MM.1S (cell line): Measurements from ENCODE around the gene CMTM5.

Source experiments
- DNase-seq: peaks from one replicate; pipeline ENCODE4 v3.0.0-alpha.2; 2015
- H2AFZ ChIP-seq: fragments of 300-600 bp; sonication (generic); 2 replicates; pipeline ENCODE4 v1.6.0; 2016; ENCODE audit warnings: antibody characterized with exemption, low read length
- H3F3A ChIP-seq: fragments of 300-600 bp; sonication (generic); 2 replicates; pipeline ENCODE4 v1.6.1; 2016; ENCODE audit warnings: mild to moderate bottlenecking, antibody characterized with exemption, low read length, moderate library complexity, mixed read lengths; ENCODE audit not compliant: insufficient read depth
- H3K27ac ChIP-seq: fragments of 300-600 bp; sonication (generic); 2 replicates; pipeline ENCODE4 v1.5.1; 2016; ENCODE audit warnings: mild to moderate bottlenecking, low read length
- H3K27me3 ChIP-seq: fragments of 300-600 bp; sonication (generic); replicated peaks from 2 replicates; pipeline ENCODE4 v1.6.0; 2016; ENCODE audit warnings: low read length; ENCODE audit not compliant: insufficient read depth
- H3K36me3 ChIP-seq: fragments of 300-600 bp; sonication (generic); replicated peaks from 2 replicates; pipeline ENCODE4 v1.6.1; 2016; ENCODE audit warnings: mild to moderate bottlenecking, low read length, mixed read lengths; ENCODE audit not compliant: insufficient read depth
- H3K4me1 ChIP-seq: fragments of 300-600 bp; sonication (generic); 2 replicates; pipeline ENCODE4 v1.6.1; 2016; ENCODE audit warnings: low read length, mixed read lengths
- H3K4me2 ChIP-seq: fragments of 300-600 bp; sonication (generic); 2 replicates; pipeline ENCODE4 v1.6.0; 2016; ENCODE audit warnings: low read depth, low read length
- H3K4me3 ChIP-seq: fragments of 300-600 bp; sonication (generic); 2 replicates; pipeline ENCODE4 v1.5.1; 2016; ENCODE audit warnings: low read length, mixed read lengths
- H3K79me2 ChIP-seq: fragments of 300-600 bp; sonication (generic); 2 replicates; pipeline ENCODE4 v1.6.1; 2016; ENCODE audit warnings: mixed run types, low read length, mixed read lengths
- H3K9ac ChIP-seq: fragments of 300-600 bp; sonication (generic); 2 replicates; pipeline ENCODE4 v1.6.1; 2016; ENCODE audit warnings: low read length, mixed read lengths
- H3K9me2 ChIP-seq: fragments of 300-600 bp; sonication (generic); replicated peaks from 2 replicates; pipeline ENCODE4 v1.6.1; 2016; ENCODE audit warnings: mild to moderate bottlenecking, low read length, mixed read lengths; ENCODE audit not compliant: insufficient read depth
- H3K9me3 ChIP-seq: fragments of 300-600 bp; sonication (generic); replicated peaks from 2 replicates; pipeline ENCODE4 v1.6.1; 2016; ENCODE audit warnings: mild to moderate bottlenecking, low read length, mixed read lengths; ENCODE audit not compliant: insufficient read depth
- H4K20me1 ChIP-seq: fragments of 300-600 bp; sonication (generic); 2 replicates; pipeline ENCODE4 v1.6.1; 2016; ENCODE audit warnings: mild to moderate bottlenecking, low read length, moderate library complexity, mixed read lengths; ENCODE audit not compliant: insufficient read depth
- CTCF ChIP-seq: fragments of 300-600 bp; sonication (generic); IDR thresholded peaks from 2 replicates; pipeline ENCODE4 v1.5.1; 2016; ENCODE audit warnings: antibody characterized with exemption, low read length, mixed read lengths
- EZH2 ChIP-seq: fragments of 300-600 bp; sonication (generic); optimal IDR thresholded peaks from 2 replicates; pipeline ENCODE3; 2017; ENCODE audit warnings: low read depth, mild to moderate bottlenecking, antibody characterized with exemption, low read length, mixed read lengths
- EZH2phosphoT487 ChIP-seq: fragments of 300-600 bp; sonication (generic); IDR thresholded peaks from 2 replicates; pipeline ENCODE4 v1.6.1; 2018; ENCODE audit warnings: antibody characterized with exemption, low read length

The CMTM5 gene

GRCh38 chr14:23359167-23359626 is 17.6 kb upstream of the CMTM5 start:
- Histone ChIP-seq H3F3A (no peaks in the 10 kb centered on the region), H3K27me3 (peaks cover 4% of the 10 kb centered on the region)

DNA sequence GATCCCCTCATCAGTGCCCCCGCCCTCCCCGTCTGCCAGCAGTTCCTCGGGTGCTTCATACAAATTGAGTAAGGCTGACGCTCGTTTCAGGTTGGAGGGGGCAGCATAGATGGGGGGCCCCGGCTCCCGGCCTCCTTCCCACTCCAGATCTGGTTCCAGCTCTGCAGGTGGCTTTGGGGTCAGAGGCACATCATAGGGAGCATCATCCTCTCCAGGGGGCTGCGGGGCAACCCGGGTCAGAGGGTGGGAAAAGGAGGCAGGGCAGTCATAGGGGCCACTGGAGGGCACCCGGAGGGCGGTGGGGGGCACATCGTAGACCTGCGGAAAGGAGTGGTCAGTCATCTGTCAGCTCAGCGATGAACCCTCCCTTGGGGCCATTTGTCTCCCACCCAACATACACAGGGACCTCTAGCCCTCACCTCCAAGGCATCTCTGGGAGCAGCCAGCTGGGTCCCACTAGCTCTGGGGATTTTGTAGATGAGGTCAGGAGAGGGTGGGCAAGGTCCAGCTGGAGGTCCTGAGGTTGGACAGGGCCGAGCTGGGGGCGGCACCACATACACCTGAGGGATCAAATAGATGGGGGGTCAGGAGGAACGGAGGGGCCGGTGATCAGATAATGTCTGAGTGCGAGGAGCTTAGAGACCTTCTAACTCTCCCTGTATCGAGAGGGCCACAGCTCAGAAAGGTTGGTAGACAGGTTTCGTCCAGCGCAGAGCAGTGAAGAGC is 17.0 kb upstream of the CMTM5 start:
- Histone ChIP-seq H4K20me1 (no peaks in the 10 kb centered on the region), H3K79me2 (no peaks in the 10 kb centered on the region), H3K4me1 (no peaks in the 10 kb centered on the region), H3K4me3 (no peak overlapping the region), H3K36me3 (no peaks in the 10 kb centered on the region), H3K27me3 (peaks cover 7% of the 10 kb centered on the region), H3K27ac (no peak overlapping the region), H3F3A (no peaks in the 10 kb centered on the region), H2AFZ (no peak overlapping the region), H3K9me2 (no peaks in the 10 kb centered on the region), H3K9ac (no peak overlapping the region), H3K4me2 (no peak overlapping the region), H3K9me3 (no peaks in the 10 kb centered on the region)
- TF ChIP-seq EZH2phosphoT487 (no peak), EZH2 (no peak), CTCF (no peak)
- no peak for DNase-seq

More at GRCh38 chr14:23359167-23359626, 17.6 kb upstream of the CMTM5 start:
- Histone ChIP-seq H4K20me1 (no peaks in the 10 kb centered on the region), H3K27ac (no peak overlapping the region), H3K79me2 (no peaks in the 10 kb centered on the region), H3K4me3 (no peak overlapping the region), H3K9ac (no peak overlapping the region), H3K4me1 (no peaks in the 10 kb centered on the region), H2AFZ (no peak overlapping the region), H3K4me2 (no peak overlapping the region), H3K9me2 (no peaks in the 10 kb centered on the region), H3K9me3 (no peaks in the 10 kb centered on the region), H3K36me3 (no peaks in the 10 kb centered on the region)
- TF ChIP-seq CTCF (no peak), EZH2 (no peak), EZH2phosphoT487 (no peak)
- no peak for DNase-seq

GRCh38 chr14:23360496-23360895 is 16.4 kb upstream of the CMTM5 start:
- H3K4me3 ChIP-seq: no peak overlapping the region
- H3K36me3 ChIP-seq: no peaks in the 10 kb centered on the region
- TF ChIP-seq EZH2phosphoT487: no peak
- H3K9ac ChIP-seq: no peak overlapping the region
- H3K27me3 ChIP-seq: peaks cover 7% of the 10 kb centered on the region
- H3K9me2 ChIP-seq: no peaks in the 10 kb centered on the region
- no peak overlapping the region for H2AFZ ChIP-seq
- H3K27ac ChIP-seq: no peak overlapping the region
- H3K4me2 ChIP-seq: no peak overlapping the region
- no peaks in the 10 kb centered on the region for H4K20me1 ChIP-seq
- DNase-seq: no peak
- H3F3A ChIP-seq: no peaks in the 10 kb centered on the region
- no peaks in the 10 kb centered on the region for H3K9me3 ChIP-seq
- no peaks in the 10 kb centered on the region for H3K79me2 ChIP-seq
- H3K4me1 ChIP-seq: no peaks in the 10 kb centered on the region

DNA sequence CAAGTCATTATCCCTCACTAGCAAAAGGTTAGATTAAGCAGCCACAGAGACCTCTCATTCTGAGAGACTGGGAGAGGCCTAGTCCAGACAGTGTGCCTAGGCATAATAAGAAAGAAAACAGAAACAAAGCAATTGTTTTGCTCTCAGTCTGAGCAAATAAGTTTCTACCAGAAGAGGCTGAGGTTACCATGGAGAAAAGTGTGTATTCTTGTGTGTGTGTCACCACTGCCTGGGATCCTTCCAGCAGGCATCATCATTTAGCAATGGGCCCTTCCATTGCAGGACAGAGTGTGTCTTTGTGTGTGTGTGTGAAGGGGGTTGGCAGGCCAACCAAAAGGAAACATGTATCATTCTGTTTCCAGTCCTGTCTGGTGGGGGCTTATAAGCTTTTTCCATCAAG is 15.5 kb upstream of the CMTM5 start:
- H3K79me2 ChIP-seq: no peaks in the 10 kb centered on the region
- DNase-seq: no peak
- H3K9me3 ChIP-seq: no peaks in the 10 kb centered on the region

More for the DNA sequence above, 15.5 kb upstream of the CMTM5 start:
- Histone ChIP-seq H3K4me3 (no peak overlapping the region), H3K9me2 (no peaks in the 10 kb centered on the region), H3K27ac (no peak overlapping the region), H3K4me2 (no peak overlapping the region), H3K9ac (no peak overlapping the region), H3K27me3 (peaks cover 7% of the 10 kb centered on the region), H2AFZ (no peak overlapping the region), H3F3A (no peaks in the 10 kb centered on the region), H4K20me1 (no peaks in the 10 kb centered on the region), H3K36me3 (no peaks in the 10 kb centered on the region), H3K4me1 (no peaks in the 10 kb centered on the region)
- TF ChIP-seq EZH2phosphoT487 (no peak), EZH2 (no peak), CTCF (no peak)
